ENCODE data around the gene NCDN. TPM values are rescaled to one million over a fixed set of nuclear protein-coding genes. Genes with fewer than 3 reads are reported as not detected.
"Not testable (repeated sequence)": the region's sequence is repeated elsewhere in the genome, so short reads cannot be mapped to it uniquely, and the experiment has no call there.

Gene NCDN
- total RNA-seq, 1 donor, result 24.4 TPM

DNA sequence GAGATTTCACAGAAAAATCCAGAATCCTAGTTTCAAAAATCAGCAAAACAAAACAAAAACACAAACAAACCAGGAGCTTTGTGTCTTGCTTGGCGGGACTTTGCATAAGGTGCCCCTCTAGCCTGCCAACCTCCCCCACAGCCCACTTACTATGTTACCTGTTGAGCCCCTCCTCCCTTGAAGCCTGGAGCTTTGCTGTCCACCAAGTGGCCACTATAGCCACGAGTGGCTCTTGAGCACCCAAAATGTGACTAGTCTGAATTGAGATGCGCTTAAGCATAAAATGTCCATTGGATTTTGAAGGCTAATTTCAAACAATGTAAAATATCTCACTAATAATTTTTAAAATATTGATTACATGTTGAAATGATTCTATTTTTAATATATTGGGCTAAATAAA lies 27.7 kb downstream of the NCDN start:
- TF ChIP-seq, protein P1, sequence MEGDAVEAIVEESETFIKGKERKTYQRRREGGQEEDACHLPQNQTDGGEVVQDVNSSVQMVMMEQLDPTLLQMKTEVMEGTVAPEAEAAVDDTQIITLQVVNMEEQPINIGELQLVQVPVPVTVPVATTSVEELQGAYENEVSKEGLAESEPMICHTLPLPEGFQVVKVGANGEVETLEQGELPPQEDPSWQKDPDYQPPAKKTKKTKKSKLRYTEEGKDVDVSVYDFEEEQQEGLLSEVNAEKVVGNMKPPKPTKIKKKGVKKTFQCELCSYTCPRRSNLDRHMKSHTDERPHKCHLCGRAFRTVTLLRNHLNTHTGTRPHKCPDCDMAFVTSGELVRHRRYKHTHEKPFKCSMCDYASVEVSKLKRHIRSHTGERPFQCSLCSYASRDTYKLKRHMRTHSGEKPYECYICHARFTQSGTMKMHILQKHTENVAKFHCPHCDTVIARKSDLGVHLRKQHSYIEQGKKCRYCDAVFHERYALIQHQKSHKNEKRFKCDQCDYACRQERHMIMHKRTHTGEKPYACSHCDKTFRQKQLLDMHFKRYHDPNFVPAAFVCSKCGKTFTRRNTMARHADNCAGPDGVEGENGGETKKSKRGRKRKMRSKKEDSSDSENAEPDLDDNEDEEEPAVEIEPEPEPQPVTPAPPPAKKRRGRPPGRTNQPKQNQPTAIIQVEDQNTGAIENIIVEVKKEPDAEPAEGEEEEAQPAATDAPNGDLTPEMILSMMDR (IDR thresholded peaks at IDR 0.05; ENCODE audit: insufficient read depth, low read length), result no peak
- no peak for DNase-seq (ENCODE audit: low read depth)
- H3K4me3 ChIP-seq (ENCODE audit: low read depth, low read length), result no peak overlapping the region

DNA sequence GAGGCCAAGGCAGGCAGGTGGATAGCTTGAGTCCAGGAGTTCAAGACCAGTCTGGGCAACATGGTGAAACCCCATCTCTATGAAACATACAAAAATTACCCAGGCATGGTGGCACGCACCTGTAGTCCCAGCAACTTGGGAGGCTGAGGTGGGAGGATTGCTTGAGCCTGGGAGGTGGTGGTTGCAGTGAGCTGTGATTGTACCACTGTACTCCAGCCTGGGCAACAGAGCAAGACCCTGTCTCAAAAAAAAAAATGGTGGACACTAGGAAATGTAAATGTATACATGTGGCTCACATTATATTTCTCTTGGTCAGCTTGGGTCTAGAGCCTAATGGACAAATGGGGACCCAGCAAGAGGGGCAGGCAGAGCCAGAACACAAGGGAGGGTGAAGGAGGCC lies 28.2 kb downstream of the NCDN start:
- not testable (repeated sequence) for H3K4me3 ChIP-seq (ENCODE audit: low read depth, low read length); DNase-seq (ENCODE audit: low read depth)

DNA sequence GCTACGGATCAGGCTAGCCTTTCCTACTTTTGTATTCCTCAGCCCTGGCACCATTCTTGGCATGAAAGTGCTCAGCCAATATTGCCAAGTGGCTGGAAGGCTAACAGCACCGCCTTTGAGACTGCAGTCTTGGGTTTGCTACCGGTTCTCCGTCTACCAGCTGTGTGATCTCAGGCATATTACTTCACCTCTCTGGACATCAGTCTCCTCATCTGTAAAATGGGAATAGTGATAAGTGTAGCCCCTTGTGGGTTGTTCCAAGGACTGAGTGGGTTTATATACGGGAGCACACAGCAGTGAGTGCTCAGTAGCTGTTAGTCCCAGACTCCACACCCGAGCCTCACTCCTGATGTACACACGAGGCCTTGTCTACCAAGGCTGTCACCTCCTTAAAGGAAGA lies 29.2 kb downstream of the NCDN start:
- DNase-seq (ENCODE audit: low read depth), result no peak
- H3K4me3 ChIP-seq (ENCODE audit: low read depth, low read length), result no peak overlapping the region
- TF ChIP-seq, protein P1 (IDR thresholded peaks at IDR 0.05; ENCODE audit: insufficient read depth, low read length), result no peak

DNA sequence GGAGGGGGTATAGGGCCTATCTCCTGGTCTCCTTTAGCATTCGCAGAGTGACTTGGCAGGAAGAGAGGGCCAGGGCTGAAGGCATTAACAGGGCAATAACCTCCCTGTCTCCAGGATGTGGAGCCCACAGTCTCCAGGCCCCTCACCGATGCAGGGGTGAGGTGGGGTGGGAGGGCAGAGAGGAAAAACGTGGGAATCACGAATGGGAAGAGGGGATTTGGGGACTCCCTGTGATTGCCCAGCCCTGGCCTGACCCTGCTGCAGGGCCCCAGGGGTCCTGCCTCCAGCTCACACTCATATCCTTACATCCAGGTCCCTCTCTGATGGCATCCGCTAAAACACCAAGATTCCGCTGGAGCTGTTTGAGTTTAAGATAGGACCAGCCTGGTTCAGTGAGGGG lies 30.1 kb downstream of the NCDN start:
- no peak overlapping the region for H3K4me3 ChIP-seq (ENCODE audit: low read depth, low read length)
- TF ChIP-seq, protein P1 (IDR thresholded peaks at IDR 0.05; ENCODE audit: insufficient read depth, low read length), result no peak
- no peak for DNase-seq (ENCODE audit: low read depth)

DNA sequence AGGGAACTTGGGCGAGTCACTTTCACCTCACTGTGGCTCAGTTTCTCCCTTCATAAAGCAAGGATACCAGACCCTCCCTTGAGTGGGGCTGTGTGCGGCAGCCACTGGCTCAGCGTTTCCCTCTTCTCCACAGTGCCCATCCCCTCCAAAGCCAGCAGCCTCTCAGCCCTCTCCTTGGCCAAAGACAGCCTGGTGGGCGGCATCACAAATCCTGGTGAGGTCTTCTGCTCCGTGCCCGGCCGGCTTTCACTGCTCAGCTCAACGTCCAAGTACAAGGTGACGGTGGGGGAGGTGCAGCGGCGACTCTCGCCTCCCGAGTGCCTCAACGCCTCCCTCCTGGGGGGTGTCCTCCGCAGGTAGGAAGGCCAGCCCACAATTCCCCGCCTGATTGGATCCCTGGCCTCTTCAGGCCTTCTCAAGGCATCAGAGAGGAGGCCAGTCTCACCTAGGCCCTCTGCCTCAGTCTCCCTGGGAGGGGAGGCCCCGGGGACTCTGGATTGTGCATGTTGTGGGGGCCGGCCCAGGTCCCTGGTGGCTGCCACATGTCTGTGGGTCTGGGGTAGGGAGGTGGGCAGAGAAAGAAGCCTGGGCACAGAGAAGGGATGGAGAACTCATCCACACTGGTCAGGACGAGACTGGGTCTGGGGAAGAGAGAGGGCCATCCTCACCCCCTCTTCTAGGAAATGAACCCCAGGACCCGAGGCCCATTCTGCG lies 30.8 kb downstream of the NCDN start:
- DNase-seq (ENCODE audit: low read depth), result no peak
- TF ChIP-seq, protein P1 (IDR thresholded peaks at IDR 0.05; ENCODE audit: insufficient read depth, low read length), result no peak
- H3K4me3 ChIP-seq (ENCODE audit: low read depth, low read length), result no peak overlapping the region

DNA sequence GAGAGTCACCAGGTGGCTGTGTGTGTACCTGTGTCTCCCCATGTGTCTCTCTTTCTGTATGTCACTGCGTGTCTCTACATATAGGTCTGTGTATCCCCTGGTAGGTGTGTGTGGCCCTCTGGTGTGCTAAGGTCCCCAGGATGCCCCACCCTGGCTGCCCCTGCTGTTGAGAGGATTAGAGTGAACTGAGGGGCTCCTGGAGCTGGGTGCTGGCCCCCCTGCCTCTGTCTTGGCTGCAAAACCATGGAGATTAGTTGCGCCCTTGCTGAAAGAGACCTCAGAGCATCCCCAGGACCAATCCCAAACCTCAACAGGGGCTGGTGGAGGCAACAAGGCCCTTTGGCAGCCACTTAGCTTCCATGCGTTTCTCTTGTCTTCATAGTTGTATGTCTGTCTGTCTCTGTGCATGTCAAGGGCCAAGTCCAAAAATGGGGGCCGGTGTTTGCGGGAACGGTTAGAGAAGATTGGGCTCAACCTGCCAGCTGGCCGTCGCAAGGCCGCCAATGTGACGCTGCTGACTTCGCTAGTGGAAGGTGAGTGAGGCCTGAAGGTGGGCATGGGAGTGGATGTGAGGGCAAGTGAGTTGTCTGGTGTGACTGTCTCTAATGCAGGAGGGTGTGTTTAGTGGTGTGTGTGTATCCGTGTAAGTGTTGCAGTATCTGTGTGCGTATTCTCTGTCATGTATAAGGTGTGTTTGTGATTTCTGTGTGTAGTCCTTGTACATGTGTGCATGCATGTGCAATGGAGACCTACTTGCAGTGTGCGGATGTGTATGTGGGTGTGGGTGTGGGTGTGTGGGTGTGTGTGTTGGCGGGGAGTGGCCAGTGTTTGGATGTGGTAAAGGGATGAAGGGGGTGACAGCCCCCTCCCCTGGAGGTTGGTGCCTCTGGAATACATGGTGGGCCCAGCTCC lies 32.2 kb downstream of the NCDN start:
- no peak overlapping the region for H3K4me3 ChIP-seq (ENCODE audit: low read depth, low read length)
- DNase-seq (ENCODE audit: low read depth), result no peak
- TF ChIP-seq, protein P1 (IDR thresholded peaks at IDR 0.05; ENCODE audit: insufficient read depth, low read length), result no peak

DNA sequence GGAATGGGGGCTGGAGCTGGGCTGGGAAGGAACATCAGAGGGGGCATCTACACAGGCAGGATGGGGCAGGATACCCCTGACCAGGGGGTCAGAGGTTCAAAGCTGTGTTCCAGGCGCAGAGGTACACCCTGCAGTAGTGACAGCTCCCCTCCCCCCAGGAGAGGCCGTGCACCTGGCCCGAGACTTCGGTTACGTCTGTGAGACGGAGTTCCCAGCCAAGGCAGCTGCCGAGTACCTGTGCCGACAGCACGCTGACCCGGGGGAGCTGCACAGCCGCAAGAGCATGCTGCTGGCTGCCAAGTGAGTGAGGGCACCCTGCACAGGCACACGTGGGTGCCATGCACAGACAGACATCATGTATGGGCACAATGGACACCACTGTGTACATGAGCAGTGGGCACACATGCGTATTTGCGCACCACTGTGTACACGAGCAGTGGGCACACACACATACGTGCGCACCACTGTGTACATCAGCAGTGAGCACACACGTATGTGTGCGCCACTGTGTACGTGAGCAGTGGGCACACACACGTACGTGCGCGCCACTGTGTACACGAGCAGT lies 33.0 kb downstream of the NCDN start:
- DNase-seq (ENCODE audit: low read depth), result no peak
- TF ChIP-seq, protein P1 (IDR thresholded peaks at IDR 0.05; ENCODE audit: insufficient read depth, low read length), result no peak
- H3K4me3 ChIP-seq (ENCODE audit: low read depth, low read length), result no peak overlapping the region
